IPS DF 4.7 (cell line): ENCODE results near the gene RYK.

Experiments used
- DNase-seq: peaks from one replicate; pipeline ENCODE4 v3.0.0-alpha.2; 2013; ENCODE audit warnings: low spot score; ENCODE audit errors: extremely low read depth

Gene RYK

GRCh38 chr3:134150476-134150875 lies 100.2 kb downstream of the RYK start:
- no peak for DNase-seq

DNA sequence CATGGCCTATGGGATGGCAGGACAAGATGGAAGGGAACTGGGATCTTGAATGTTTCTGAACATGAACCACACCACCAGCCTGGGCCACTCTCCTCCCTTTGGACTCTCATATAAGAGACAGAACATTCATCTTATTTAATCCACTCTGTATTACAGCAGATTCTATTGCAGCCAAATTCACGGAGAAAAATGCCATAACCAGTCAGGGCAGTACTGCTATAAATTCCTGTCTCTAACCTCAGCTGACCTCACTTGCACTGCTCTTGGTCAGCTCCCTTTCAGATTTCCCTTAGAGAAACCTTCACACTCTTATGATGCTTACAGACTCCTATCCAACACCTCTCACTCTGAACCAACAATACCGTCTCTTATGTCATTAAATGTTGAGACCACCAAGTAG lies 101.4 kb downstream of the RYK start:
- DNase-seq, result no peak

DNA sequence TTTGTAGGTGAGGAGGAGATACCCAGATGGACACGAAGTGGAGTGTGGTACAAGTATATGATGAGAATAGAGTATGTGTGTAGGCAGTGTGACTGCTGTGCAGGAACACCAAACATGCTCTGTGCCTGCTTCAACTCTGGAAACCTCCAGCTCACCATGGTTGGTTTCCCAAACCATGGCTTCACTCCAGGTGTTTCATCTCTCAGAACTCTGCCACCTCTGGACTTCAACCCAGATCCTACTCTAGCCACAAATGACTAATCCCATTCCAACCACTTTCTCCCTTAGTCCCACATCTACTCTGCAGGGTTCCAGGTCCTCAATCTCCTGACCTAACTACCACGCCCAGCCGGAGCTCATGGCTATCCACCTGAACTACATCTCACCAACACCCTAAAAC lies 102.1 kb downstream of the RYK start:
- DNase-seq, result no peak

DNA sequence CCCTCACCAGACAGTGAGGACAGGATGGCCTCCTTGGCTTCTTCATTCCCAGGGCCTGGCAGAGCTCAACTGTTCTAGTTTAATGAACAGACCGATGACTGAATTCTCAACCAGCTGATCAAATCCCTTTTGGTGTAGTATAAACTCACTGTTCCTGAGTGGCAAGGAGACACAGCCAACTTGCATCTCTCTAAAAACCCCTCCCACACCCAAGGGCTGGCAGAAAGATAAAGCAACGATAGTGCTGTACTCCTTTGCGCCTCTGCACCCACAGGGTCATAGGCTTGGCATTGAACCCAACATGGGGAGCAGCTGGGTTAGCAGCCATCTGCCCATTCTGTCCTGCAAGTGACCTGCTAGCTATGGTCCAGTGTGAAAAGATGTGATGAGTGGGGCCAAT lies 103.2 kb downstream of the RYK start:
- no peak for DNase-seq

GRCh38 chr3:134146666-134147065 lies 104.0 kb downstream of the RYK start:
- DNase-seq, result no peak

- DNase-seq, result no peak
Observed at GRCh38 chr3:134145183-134145582, 105.5 kb downstream of the RYK start.

DNA sequence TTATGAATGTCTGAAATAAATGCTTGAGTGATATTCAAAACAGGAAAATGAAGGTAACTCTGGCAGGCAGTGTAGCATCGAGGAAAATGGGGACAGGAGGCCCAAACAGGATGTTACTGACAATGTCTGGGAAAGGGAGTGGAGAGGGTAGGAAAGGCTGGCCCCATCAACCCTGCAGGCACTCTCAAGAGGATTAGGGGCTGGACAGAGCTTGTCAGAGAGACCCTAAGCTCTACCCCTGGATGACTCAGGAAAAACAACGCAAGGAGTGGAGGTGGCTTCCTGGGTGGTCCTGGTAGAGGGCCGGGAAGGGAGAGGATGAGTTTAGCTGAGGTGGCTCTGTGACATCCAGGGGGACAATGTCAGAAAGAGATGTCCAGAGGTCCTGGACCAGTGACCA lies 106.0 kb downstream of the RYK start:
- no peak for DNase-seq

GRCh38 chr3:134143828-134144401 lies 106.7 kb downstream of the RYK start:
- no peak for DNase-seq

DNA sequence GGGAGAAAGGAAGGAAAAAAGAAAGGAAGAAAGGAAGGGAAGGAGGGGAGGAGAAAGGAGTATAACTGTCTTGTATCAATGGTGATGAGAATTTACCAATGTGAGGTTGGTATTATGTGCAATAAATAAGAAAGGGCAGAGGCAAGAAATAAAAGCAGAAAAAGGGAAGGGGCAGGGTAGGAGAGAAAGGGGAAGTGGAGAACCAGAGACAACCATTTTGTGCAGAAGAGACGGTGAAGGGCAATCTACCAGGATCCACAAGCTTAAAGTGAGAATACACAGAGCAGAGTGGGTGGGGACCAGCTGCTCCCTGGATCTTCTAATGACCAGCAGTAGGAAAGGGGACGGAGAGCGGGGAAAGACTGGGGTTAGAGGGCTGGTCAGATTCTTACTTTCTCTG lies 114.1 kb downstream of the RYK start:
- DNase-seq, result no peak

DNA sequence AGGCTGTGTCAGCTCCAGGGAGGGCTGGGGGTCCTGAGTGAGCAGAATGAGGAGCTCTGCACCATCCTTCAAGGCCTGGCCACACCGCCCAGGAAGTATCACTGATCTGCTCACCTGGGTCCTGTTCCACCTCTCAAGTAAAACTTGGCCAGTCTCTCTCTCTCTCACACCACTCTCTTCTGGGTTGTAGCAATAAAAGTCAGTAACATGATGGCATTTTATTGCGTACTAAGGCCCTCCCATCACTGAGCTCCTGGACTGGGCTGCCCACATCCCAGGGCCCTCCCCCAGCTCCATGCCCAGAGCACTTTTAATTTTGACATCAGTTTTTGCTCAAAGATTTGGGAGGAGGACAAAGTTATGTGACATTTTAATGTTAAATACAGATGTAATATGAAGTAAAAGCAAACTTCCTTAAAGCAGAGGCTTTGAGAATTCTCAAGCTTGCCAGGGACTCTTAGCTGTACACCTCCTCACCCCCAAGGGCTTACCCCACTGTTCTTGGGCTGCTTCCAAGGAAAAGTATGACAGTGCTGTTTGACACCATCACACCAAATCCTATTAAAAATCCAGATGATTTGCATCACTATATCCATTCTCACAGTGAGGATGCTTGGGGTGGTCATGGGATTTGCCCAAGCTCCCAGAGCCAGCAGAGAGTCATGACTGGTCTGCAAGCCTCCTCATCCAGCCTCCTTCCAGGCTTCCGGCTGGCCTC lies 115.8 kb downstream of the RYK start:
- DNase-seq, result no peak

GRCh38 chr3:134134240-134134639 lies 116.4 kb downstream of the RYK start:
- no peak for DNase-seq

DNA sequence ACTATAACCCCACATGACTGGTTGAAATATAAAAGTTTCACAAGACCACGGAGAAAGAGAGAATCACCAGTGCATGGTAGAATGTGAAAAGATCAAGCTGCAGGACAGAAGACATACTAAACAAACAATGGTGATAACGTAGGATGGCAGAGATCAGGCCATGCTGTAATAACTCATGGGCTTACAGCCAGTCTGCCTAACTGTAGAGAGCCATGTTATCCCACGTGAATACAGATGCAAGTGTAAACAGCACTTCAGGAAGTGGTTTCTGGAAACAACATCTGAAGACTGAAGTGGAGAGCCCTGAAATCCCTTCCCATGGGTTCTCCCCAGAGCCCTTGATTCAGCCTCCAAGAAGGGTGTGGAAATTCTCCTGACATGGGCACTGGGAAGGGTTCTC lies 117.7 kb downstream of the RYK start:
- DNase-seq, result no peak

DNA sequence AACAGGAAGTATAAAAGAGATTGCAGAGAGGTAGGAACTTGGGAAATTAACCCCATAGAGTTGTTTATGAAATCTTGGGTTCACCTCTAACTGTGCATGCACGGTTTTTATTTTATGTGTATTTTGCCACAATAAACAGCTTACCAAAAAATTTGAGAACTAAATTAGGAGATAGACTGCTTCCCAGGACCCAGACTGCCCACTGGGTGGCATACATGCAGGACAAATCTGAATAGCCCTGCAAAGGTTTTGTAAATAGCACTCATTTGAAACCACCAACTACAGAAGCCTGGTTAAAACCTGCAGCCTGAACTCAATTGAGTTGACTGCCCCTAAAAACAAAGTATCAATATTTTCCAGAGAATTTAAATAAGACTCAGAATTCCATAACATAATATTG lies 124.5 kb downstream of the RYK start:
- DNase-seq, result no peak

- DNase-seq, result no peak
Observed at GRCh38 chr3:134114726-134115125, 135.9 kb downstream of the RYK start.

GRCh38 chr3:134111616-134112015 lies 139.0 kb downstream of the RYK start:
- no peak for DNase-seq

GRCh38 chr3:134110963-134111362 lies 139.7 kb downstream of the RYK start:
- no peak for DNase-seq
